SK-N-MC (cell line): ENCODE data around the gene LDLRAP1.
A peak's percentile ranks its signal among the peaks of the same experiment; 100 is the strongest.

Source experiments
- DNase-seq: peaks from one replicate; pipeline ENCODE4 v3.0.0-alpha.2; 2011; ENCODE audit warnings: low read depth, low spot score
- H3K27ac ChIP-seq: fragments of 200-600 bp; sonication (generic); 2 replicates; pipeline ENCODE4 v1.5.1; 2016; ENCODE audit warnings: mixed run types
- H3K36me3 ChIP-seq: fragments of 200-600 bp; sonication (generic); 2 replicates; pipeline ENCODE4 v1.6.1; 2017; ENCODE audit warnings: antibody characterized with exemption, low read length, mixed read lengths; ENCODE audit not compliant: insufficient read depth
- H3K4me3 ChIP-seq: fragments of 200-600 bp; sonication (generic); 2 replicates; pipeline ENCODE4 v1.5.1; 2016
- H3K9ac ChIP-seq: fragments of 200-600 bp; sonication (generic); 2 replicates; pipeline ENCODE4 v1.8.0; 2017; ENCODE audit warnings: mixed run types, mixed read lengths; ENCODE audit not compliant: insufficient read length
- H3K9me3 ChIP-seq: fragments of 200-600 bp; sonication (generic); 2 replicates; pipeline ENCODE4 v1.6.1; 2017; ENCODE audit warnings: low read depth, mild to moderate bottlenecking, antibody characterized with exemption, low read length, moderate library complexity, mixed read lengths
- EZH2 ChIP-seq: fragments of 200-600 bp; sonication (generic); IDR thresholded peaks from one replicate; pipeline ENCODE4 v1.6.1; 2017; ENCODE audit warnings: antibody characterized with exemption
- FOXP2 ChIP-seq: optimal IDR thresholded peaks from 2 replicates; pipeline ENCODE3; 2011; ENCODE audit warnings: mild to moderate bottlenecking, moderate library complexity; ENCODE audit not compliant: insufficient read depth; ENCODE audit errors: extremely low read length, control extremely low read depth
- POLR2AphosphoS5 ChIP-seq: IDR thresholded peaks from 2 replicates; pipeline ENCODE4 v1.6.1; 2012; ENCODE audit warnings: mild to moderate bottlenecking, low read depth, low read length, borderline replicate concordance

LDLRAP1 gene

DNA sequence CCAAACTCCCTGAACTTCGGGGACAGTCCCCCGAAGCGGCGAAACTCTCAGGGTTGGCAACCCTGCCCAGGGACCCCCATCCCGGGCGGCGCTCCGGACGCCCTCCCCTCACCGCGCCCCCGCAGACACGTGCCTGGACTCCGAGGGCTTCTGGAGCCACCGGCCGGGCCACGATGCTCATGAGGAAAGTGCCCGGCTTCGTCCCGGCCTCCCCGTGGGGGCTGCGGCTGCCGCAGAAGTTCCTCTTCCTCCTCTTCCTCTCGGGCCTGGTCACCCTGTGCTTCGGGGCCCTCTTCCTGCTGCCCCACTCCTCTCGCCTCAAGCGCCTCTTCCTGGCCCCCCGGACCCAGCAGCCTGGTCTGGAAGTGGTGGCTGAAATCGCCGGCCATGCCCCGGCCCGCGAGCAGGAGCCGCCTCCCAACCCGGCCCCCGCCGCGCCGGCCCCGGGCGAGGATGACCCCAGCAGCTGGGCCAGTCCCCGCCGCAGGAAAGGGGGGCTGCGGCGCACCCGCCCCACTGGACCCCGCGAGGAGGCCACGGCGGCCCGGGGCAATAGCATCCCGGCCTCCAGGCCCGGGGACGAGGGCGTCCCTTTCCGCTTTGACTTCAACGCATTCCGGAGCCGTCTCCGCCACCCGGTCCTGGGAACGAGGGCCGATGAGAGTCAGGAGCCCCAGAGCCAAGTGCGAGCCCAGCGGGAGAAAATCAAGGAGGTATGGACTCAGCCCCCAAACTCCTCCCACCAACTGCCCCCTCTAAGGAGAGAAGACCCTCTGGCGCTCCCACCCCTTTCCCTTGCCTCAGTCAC, 74.4 kb downstream of the LDLRAP1 start:
- Histone ChIP-seq H3K9ac (no peak overlapping the region), H3K36me3 (no peaks in the 10 kb centered on the region), H3K4me3 (peak overlapping the region; percentile 72), H3K27ac (no peak overlapping the region), H3K9me3 (no peaks in the 10 kb centered on the region)
- TF ChIP-seq EZH2 = no peak
- TF ChIP-seq FOXP2 = no peak
- no peak for TF ChIP-seq POLR2AphosphoS5
- DNase-seq = no peak

DNA sequence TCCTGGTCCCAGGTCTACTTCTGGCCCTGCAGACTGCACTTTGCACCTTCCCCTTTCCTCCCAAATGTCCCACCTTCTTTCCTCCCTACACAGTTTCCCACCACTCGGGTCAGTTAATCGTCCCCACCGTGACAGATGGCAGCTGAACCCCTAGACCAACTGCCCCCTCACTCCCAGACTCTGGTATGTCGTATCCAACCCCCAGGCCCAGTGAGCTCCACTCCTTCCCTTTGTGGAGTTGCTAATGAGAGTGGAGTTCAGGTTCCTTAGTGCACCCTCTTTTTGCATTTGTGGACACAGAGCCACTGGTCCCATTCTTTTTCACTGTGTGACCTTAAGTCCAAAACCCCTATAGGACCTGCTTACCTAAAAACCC, 75.0 kb downstream of the LDLRAP1 start:
- Histone ChIP-seq H3K4me3 (no peak overlapping the region), H3K9ac (no peak overlapping the region), H3K27ac (no peak overlapping the region), H3K9me3 (no peaks in the 10 kb centered on the region), H3K36me3 (no peaks in the 10 kb centered on the region)
- no peak for TF ChIP-seq POLR2AphosphoS5
- no peak for TF ChIP-seq FOXP2
- no peak for TF ChIP-seq EZH2
- no peak for DNase-seq
